HEK293T (cell line): ENCODE results near the gene LRP1-AS.

ENCODE experiments used
- CTCF ChIA-PET: fragments of 350-600 bp; formaldehyde crosslinking; extraction: SDS; loops from one replicate; lab custom pipeline; 2021; ENCODE audit warnings: antibody characterized with exemption, inconsistent platforms; lab: Yijun Ruan, JAX
- POLR2A ChIA-PET: fragments of 350-600 bp; formaldehyde crosslinking; extraction: SDS; loops from one replicate; lab custom pipeline; 2020; ENCODE audit warnings: antibody characterized with exemption, inconsistent platforms; lab: Yijun Ruan, JAX
- DNase-seq: peaks from one replicate; pipeline ENCODE4 v3.0.0; 2012; ENCODE audit warnings: mixed read lengths; ENCODE audit errors: extremely low spot score
- ARNT ChIP-seq: fragments of 450-650 bp; IDR thresholded peaks from 2 replicates; pipeline ENCODE4 v1.6.1; 2017; ENCODE audit warnings: mild to moderate bottlenecking
- BHLHE40 ChIP-seq: fragments of 450-650 bp; IDR thresholded peaks from 2 replicates; pipeline ENCODE4 v1.6.1; 2016; ENCODE audit warnings: mild to moderate bottlenecking, moderate library complexity, borderline replicate concordance
- CTBP1 ChIP-seq: fragments of 450-650 bp; IDR thresholded peaks from 2 replicates; pipeline ENCODE4 v1.6.1; 2016; ENCODE audit warnings: borderline replicate concordance
- ELF4 ChIP-seq: fragments of 450-650 bp; IDR thresholded peaks from 2 replicates; pipeline ENCODE4 v1.6.1; 2017; ENCODE audit warnings: antibody characterized with exemption
- FOXA1 ChIP-seq: fragments of 450-650 bp; IDR thresholded peaks from 2 replicates; pipeline ENCODE4 v1.6.1; 2016; ENCODE audit warnings: mild to moderate bottlenecking
- FOXM1 ChIP-seq: fragments of 450-650 bp; IDR thresholded peaks from 2 replicates; pipeline ENCODE4 v1.6.1; 2017; ENCODE audit warnings: mild to moderate bottlenecking, borderline replicate concordance
- HDGF ChIP-seq: fragments of 450-650 bp; IDR thresholded peaks from 2 replicates; pipeline ENCODE4 v1.6.1; 2017; ENCODE audit warnings: antibody characterized with exemption, borderline replicate concordance
- L3MBTL2 ChIP-seq: fragments of 450-650 bp; conservative IDR thresholded peaks from 2 replicates; pipeline ENCODE4 v1.6.1; 2016; ENCODE audit warnings: mild to moderate bottlenecking
- LEF1 ChIP-seq: fragments of 450-650 bp; IDR thresholded peaks from 2 replicates; pipeline ENCODE4 v1.6.1; 2017; ENCODE audit warnings: mild to moderate bottlenecking, borderline replicate concordance
- NFRKB ChIP-seq: fragments of 450-650 bp; IDR thresholded peaks from 2 replicates; pipeline ENCODE4 v1.6.1; 2016; ENCODE audit warnings: mild to moderate bottlenecking, moderate library complexity
- PKNOX1 ChIP-seq: fragments of 450-650 bp; IDR thresholded peaks from 2 replicates; pipeline ENCODE4 v1.6.1; 2016
- SP1 ChIP-seq: fragments of 450-650 bp; IDR thresholded peaks from 2 replicates; pipeline ENCODE4 v1.6.1; 2017
- TARDBP ChIP-seq: fragments of 450-650 bp; IDR thresholded peaks from 2 replicates; pipeline ENCODE4 v1.6.1; 2016
- ZNF384 ChIP-seq: fragments of 450-650 bp; IDR thresholded peaks from 2 replicates; pipeline ENCODE4 v1.6.1; 2016

The LRP1-AS gene

GRCh38 chr12:57159311-57159710, 11.9 kb upstream of the LRP1-AS start:
- POLR2A ChIA-PET = no interaction called here
- no peak for DNase-seq
- CTCF ChIA-PET = no interaction called here
- TF ChIP-seq ARNT = no peak

- CTCF ChIA-PET = no interaction called here
- TF ChIP-seq LEF1 (no peak), FOXA1 (no peak), TARDBP (no peak), L3MBTL2 (no peak), NFRKB (no peak), PKNOX1 (no peak)
- DNase-seq = no peak
- POLR2A ChIA-PET = no interaction called here
These were observed 11.2 kb upstream of the LRP1-AS start for GRCh38 chr12:57158665-57159064.

- ChIA-PET POLR2A (no interaction called here), CTCF (interaction anchor here (1.2 kb wide), 1 partner anchor 15 kb away, joined by 3 read pairs; no protein-coding TSS in a partner anchor)
- DNase-seq = no peak
- TF ChIP-seq L3MBTL2 (no peak), FOXA1 (no peak), SP1 (no peak), HDGF (no peak)
These were observed 10.8 kb upstream of the LRP1-AS start for GRCh38 chr12:57158186-57158585.

GRCh38 chr12:57157588-57158173, 10.3 kb upstream of the LRP1-AS start:
- ChIA-PET POLR2A (no interaction called here), CTCF (interaction anchor here (0.8 to 1.2 kb wide), 2 partner anchors 15 to 151 kb away, joined by 3 read pairs; partner anchors contain the start of gene ZBTB39)
- no peak for TF ChIP-seq TARDBP
- TF ChIP-seq BHLHE40 = no peak
- TF ChIP-seq SP1 = no peak
- TF ChIP-seq NFRKB = no peak
- TF ChIP-seq PKNOX1 = no peak
- TF ChIP-seq L3MBTL2 = no peak
- no peak for TF ChIP-seq ZNF384
- no peak for TF ChIP-seq ELF4
- TF ChIP-seq LEF1 = no peak
- TF ChIP-seq FOXM1 = no peak
- TF ChIP-seq ARNT = no peak
- TF ChIP-seq HDGF = no peak
- no peak for TF ChIP-seq CTBP1
- no peak for DNase-seq

- TF ChIP-seq FOXM1 (no peak), LEF1 (no peak)
- no peak for DNase-seq
- POLR2A ChIA-PET = no interaction called here
- CTCF ChIA-PET = interaction anchor here (0.8 to 1.2 kb wide), 2 partner anchors 16 to 150 kb away, joined by 3 read pairs; partner anchors contain the start of gene ZBTB39
These were observed 9.4 kb upstream of the LRP1-AS start for GRCh38 chr12:57156701-57157403.

- ChIA-PET POLR2A (interaction anchor here (0.6 kb wide), 1 partner anchor 17 kb away, joined by 3 read pairs; no protein-coding TSS in a partner anchor), CTCF (no interaction called here)
- no peak for DNase-seq
- TF ChIP-seq ELF4 = no peak
- no peak for TF ChIP-seq BHLHE40
- no peak for TF ChIP-seq L3MBTL2
- TF ChIP-seq FOXA1 = no peak
These were observed 7.5 kb upstream of the LRP1-AS start for GRCh38 chr12:57154804-57155434.

GRCh38 chr12:57154076-57154475, 6.7 kb upstream of the LRP1-AS start:
- ChIA-PET CTCF (interaction anchor here (0.6 kb wide), 1 partner anchor 30 kb away, joined by 4 read pairs; no protein-coding TSS in a partner anchor), POLR2A (no interaction called here)
- TF ChIP-seq L3MBTL2 (no peak), ELF4 (no peak), TARDBP (no peak), NFRKB (no peak), HDGF (no peak), FOXM1 (no peak)
- no peak for DNase-seq
